Stimulated activated CD4-positive, alpha-beta T cell treated with anti-CD3 and anti-CD28 coated beads, Interleukin-15, amount 100 ng/mL, for 48 hours (primary cell): Measurements from ENCODE around the gene SHMT2.

Source experiments
- DNase-seq, 2 donors: peaks; one replicate each; pipeline ENCODE4 v3.0.0-alpha.2; 2020; ENCODE audit warnings: low read depth in 2 of 2

SHMT2 gene

DNA sequence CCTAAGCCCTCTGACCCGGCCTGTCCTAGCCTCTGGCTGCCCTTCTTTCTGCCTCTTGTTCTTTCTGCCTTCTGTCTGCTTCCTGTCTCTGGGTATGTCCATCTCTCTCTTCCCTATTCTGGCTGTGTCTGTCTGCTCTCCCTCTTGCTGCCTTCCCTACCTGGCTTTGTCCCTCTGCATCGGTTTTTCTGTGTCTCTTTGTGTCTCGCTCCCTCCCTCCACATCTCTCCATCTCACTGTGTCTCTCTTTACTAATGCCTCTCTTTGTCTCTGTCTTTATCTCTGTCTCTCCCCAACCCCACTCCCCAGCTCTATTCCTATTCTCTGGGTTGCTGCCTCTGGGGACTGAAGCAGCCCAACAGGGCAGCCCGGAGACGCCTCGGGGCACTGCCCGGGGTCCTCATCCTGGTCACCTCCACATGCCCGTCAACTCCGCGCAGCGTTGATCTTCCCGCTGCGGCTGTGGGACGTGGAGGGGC is 10.1 kb downstream of the SHMT2 start:
- no peak for DNase-seq

DNA sequence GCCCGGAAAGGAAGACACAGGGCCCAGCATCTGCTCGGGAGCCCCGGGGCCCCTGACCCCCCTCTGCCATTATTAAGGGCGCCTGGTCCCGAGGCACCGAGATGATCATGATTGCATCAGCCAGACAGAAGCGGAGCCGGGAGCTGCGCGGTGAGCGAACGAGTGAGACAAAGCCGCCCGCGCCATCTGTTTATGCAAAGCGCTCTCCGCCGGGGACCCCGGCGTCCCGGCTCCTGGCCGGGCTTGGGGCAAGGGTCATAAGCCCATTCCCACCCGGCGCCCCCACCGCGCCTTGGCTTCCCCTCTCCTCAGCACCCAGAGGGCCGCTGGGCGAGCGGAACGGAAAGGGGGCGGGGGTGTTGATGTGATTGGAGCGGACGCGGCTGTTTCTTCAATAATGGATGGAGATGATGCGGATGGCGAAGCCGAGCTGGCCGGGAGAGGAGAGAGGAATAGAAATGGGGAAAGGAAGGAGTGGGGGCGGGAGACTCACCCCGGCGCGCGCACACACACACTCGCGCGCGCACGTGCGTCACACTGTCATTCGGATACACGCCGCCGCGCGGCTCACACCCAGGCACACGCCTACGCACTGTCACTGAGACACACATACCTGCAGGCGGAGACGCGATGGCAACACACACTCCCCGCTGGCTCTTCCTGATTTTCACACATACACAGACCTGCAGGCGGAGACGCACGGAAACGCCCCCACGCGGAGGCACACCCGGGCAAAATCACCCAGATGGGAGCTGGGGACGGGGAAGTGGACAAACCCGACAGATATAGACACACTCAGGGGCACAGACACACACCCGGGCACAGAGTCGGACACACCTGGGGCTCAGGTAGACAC is 10.8 kb downstream of the SHMT2 start:
- peak in 1 of 2 donors; percentile 75 for DNase-seq

GRCh38 chr12:57240926-57241401 is 11.5 kb downstream of the SHMT2 start:
- DNase-seq = no peak

GRCh38 chr12:57241402-57242310 is 12.1 kb downstream of the SHMT2 start:
- DNase-seq = no peak

DNA sequence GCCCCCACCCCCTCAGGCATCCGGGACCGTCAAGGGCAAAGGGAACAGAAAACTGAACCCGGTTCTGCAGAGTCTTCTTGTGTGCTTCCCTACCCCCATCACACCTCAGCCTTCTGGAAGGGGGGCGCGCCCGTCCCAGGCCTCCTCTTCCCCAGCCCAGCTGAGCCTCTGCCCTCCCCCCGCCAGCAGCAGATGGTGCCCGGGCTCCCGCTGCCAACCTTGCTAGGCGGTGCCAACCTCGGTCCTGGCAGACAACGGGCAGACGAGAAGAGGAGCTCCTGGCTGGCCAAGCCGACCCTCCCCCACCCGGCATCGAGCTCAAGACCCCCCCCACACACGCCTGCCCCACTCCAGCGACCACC is 12.8 kb downstream of the SHMT2 start:
- no peak for DNase-seq

- DNase-seq = peak in 1 of 2 donors; percentile 69
Measured at GRCh38 chr12:57242691-57243454, 13.4 kb downstream of the SHMT2 start.

- peak; percentile 59 to 80 for DNase-seq
Measured at GRCh38 chr12:57243521-57244311, 14.2 kb downstream of the SHMT2 start.

DNA sequence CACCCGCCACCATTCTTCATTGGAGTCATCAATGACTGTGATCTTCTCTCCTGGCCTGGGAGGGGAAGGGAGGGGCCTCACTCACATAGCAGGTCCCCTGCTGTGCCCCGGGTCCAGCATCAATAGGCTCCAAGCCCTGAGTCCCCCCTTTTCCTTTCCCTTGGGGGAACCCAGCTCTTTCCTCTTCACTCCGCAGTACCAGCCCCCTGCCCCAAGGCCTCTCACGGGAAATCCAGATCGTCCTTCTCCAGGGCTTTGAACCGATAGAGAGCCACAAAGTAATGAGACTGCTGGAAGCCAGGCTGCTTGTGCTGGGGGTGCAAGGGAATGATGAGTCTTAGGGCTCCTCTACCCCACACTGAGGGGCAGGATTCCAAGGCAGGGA is 14.8 kb downstream of the SHMT2 start:
- DNase-seq = no peak

DNA sequence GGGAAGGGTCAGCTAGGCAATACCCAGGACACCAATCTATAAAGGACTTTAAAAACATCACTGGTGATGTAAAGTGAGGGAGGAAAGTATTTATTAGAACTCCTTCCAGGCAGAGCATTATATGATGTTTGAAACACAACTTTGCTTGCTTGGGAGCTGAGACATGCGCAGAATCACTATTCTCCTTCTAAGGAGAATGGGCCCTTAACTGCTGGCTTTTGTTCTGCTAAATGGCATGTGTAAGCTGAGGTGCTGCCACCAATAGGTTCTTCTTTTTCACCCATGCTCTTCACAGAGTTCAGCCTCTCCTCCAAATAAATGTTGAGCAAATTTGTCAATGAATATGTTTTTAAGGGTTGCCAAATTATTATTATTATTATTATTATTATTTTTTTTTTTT is 17.5 kb downstream of the SHMT2 start:
- DNase-seq = no peak

GRCh38 chr12:57248934-57249742 is 19.6 kb downstream of the SHMT2 start:
- no peak for DNase-seq

DNA sequence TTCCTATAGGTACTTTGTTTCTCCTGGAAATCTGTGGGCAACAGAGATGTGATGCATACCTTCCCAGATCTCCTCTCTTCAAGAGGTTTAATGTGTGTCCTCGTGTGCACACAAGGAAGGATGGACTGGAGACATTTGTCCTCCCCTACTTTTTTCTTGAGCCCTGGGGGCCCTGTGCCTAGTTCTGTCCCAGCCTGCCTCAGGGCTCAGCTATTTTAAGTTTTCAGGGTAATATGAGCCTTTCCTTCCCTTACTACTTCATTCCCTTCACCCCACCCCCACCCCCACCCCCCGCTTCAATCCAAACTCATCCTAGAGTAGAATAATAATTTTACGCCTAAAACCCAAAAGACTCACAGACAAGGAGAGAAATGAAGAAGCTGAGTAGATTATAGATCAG is 21.0 kb downstream of the SHMT2 start:
- no peak for DNase-seq

GRCh38 chr12:57250956-57251355 is 21.4 kb downstream of the SHMT2 start, which contains the start of gene STAC3:
Gene STAC3, minus strand, starts transcription at chr12:57251187. Its CDS starts 1,551 bp downstream, at chr12:57249636.
- DNase-seq = no peak

GRCh38 chr12:57254506-57255280 is 25.2 kb downstream of the SHMT2 start:
- DNase-seq = no peak

DNA sequence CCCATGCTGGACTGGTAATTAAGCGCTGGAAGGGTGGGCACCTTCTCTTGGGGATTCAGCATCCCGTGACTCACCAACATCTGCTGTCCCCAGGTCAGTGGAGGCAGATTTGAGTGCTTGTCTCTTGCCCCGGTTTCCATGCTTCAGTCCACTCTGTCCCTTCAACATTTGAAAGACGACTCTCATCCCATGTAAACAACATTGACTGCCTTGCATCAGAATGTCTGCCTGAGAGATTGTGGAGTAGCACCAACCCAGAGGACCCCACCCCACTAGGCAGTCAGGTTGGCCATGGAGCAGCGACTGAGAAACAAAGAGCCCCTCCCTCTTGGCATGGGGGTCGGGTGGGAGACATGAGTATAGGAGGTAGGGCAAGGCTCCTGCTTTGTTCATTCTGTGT is 26.4 kb downstream of the SHMT2 start:
- DNase-seq = no peak

DNA sequence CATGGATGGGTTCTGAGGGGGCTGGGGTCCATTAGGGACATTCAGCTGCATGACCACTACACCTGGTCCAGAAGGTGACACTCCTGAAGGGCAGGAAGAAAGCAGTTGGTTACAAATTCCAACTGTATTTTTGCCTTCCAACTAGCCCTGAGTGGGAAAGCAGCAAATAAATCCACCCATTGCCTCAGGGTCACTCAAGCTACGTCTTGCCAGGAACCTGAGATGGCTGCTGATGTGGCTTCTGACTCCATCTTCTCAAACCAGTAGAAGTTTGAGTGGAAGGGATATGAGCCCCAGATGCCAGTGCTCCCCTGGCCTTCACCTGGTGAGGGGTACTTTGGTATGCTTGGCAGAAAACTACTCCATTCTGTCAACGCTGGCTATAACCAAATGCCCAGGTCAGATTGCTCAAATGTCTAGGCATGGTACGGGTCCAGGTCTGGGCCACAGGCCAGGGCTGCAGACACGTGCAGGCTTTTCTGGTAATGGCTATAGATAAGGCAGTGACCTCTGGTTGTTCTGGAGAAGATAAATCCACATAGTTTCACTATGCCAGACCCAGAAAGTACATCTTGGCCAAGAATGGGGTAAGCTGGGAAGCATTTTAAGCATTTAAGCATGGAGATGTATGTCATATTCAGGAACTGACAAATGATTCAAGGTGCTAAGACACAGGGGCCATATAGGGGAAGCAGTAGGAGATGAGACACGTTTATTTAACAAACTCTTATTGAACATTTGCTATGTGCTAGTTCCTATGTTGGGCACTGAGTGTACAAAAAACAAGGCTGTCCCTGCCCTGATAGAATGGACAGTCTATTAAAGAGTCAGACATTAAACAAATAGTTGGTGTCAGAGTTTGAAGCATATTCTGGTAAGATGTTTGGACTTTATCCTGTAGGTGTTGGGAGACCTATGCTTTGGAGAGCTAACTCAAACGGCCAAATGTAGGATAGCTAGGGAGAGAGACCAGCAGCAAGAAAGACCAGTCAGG is 29.8 kb downstream of the SHMT2 start:
- no peak for DNase-seq

DNA sequence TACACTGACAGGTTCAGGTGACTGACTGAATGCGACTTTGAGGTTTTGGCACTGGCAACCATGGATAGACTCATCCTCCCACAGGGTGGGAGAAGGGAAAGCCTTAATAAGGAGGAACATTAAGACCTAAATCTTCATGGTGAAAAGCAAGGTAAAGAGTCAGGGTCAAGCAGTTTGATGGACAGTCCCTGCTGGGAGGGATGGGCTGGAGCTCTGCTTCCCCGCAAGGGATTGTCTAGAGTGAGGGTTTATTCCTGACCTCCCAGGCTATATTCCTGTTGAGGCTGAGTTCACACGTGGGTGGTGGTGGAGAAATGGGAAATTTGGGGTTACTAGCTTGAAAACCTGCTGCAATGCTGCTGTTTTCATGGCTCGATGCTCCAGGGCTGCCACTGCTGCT is 30.9 kb downstream of the SHMT2 start:
- DNase-seq = no peak

- no peak for DNase-seq
Measured at GRCh38 chr12:57261428-57261865, 31.9 kb downstream of the SHMT2 start.
